Stimulated activated memory B cell treated with anti-CD40 and anti-IgM and Interleukin-4, amounts not matched to agents 10 μg/mL and 1 μg/mL and 100 μg/mL, for 72 hours (primary cell): ENCODE data around the gene SLX9.
"Not testable (repeated sequence)": the region's sequence is repeated elsewhere in the genome, so short reads cannot be mapped to it uniquely, and the experiment has no call there.

Experiments
- ATAC-seq: fragments of 150-1000 bp; cut with Tn5 transposase; 2 replicates; pipeline ENCODE4 v1.10.0; 2021
- H3K27ac Mint-ChIP-seq: one replicate; pipeline ENCODE4 v1.8.0; 2022; ENCODE audit warnings: mild to moderate bottlenecking, mixed read lengths
- H3K27me3 Mint-ChIP-seq: one replicate; pipeline ENCODE4 v1.8.0; 2022; ENCODE audit warnings: mixed read lengths
- H3K36me3 Mint-ChIP-seq: one replicate; pipeline ENCODE4 v1.8.0; 2022; ENCODE audit warnings: mixed read lengths
- H3K4me1 Mint-ChIP-seq: one replicate; pipeline ENCODE4 v1.8.0; 2022; ENCODE audit warnings: mixed read lengths
- H3K4me3 Mint-ChIP-seq: one replicate; pipeline ENCODE4 v1.8.0; 2022; ENCODE audit warnings: mild to moderate bottlenecking, moderate library complexity, mixed read lengths
- H3K9me3 Mint-ChIP-seq: one replicate; pipeline ENCODE4 v1.8.0; 2022; ENCODE audit warnings: mixed read lengths

The SLX9 gene

DNA sequence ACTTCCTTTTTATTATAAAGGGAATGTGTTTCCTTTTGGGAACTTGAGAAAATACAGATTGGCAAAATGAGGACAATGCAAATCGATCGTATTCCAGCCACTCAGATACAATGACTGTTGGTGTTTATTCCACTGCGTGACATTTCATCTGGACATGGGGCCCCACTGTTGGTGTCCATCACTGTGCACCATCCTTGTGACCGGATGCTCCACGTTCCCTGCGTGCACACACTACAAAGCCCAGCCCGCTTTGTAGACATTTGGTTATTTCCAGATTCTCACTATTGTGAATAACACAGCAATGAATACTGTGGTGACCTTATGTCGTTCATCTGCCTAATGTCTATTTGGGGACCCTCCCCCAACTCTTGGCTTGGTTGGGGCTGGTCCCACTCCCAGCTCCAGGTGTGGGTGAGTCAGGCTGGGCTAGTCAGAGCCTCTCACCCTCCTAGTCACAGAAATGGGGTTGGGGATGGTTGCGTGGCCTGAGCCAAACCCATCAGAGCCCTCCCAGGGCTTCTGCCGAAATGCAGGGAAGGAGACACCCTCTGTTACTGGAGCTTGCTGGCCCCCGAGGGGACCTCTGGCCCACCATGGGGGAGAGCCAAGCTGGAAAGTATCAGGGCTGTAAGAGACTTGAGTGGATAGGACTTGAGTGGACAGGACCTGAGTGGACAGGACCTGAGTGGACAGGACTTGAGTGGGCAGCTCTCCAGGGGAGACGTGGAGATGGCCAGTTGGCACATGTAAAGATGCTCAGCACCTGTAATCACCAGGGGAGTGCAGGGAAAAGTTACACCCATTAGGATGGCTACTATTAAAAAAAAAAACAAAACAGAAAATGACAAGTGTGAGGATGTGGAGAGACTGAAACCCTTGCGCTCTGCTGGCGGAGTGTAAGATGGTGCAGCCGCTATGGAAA, 77.5 kb downstream of the SLX9 start:
- H3K27me3 Mint-ChIP-seq = peaks cover 79% of the 10 kb centered on the region
- no peak for ATAC-seq
- peak overlapping the region; percentile 67 for H3K27ac Mint-ChIP-seq

DNA sequence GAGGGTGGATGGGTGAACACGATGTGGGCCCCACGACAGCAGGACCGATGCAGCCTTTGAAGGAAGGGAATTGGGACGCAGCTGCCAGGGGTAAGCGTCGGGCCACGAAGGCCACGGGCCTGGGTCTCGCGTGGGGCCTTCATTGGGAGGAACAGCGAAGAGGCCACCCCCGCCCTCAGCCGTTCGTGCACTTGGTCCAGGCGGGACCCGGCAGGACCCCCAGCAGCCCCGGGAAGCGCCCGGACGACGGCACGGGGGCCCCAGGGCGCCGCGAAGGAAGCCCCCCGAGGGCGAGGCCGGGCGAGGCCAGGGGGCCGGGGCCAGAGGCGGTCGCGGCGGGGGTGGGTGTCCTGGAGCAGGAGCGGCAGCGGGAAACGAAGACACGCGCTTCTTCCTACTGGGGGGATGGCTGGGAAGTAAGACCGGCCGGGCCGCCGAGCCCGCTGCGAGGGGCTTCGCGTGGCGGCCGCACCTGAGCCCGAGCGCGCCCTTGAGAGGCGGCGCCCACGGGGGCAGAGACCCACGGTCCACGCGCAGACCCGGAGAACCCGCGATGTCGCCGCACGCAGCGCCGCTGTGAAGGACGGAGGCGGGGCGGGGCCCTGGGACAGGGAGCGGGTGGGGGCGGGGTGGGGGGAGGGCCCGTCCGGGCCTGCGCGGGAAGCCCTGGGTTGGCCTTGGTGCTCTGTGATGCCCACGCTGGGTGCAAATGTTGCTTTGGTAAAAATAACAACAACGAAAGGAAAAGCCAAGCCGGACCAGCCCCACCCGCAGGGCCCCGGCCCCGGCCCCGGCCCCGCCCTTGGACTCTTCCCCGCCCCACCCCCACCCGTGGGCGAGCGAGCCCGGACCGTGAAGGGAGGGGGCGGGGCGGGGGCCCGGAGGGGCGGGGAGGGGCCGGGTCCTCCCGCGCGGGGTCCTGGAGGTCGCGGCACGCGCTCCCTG, 78.6 kb downstream of the SLX9 start:
- Mint-ChIP-seq H3K9me3 (peaks cover 8% of the 10 kb centered on the region), H3K4me3 (peak overlapping the region; percentile 78), H3K27me3 (peaks cover 68% of the 10 kb centered on the region), H3K36me3 (peaks cover 12% of the 10 kb centered on the region), H3K27ac (peak overlapping the region; percentile 67), H3K4me1 (peaks cover 22% of the 10 kb centered on the region)
- ATAC-seq = peak; percentile 42

More for the DNA sequence above, 77.5 kb downstream of the SLX9 start:
- Mint-ChIP-seq H3K9me3 (peaks cover 2% of the 10 kb centered on the region), H3K4me1 (peaks cover 30% of the 10 kb centered on the region), H3K36me3 (peaks cover 7% of the 10 kb centered on the region), H3K4me3 (peak overlapping the region; percentile 78)

DNA sequence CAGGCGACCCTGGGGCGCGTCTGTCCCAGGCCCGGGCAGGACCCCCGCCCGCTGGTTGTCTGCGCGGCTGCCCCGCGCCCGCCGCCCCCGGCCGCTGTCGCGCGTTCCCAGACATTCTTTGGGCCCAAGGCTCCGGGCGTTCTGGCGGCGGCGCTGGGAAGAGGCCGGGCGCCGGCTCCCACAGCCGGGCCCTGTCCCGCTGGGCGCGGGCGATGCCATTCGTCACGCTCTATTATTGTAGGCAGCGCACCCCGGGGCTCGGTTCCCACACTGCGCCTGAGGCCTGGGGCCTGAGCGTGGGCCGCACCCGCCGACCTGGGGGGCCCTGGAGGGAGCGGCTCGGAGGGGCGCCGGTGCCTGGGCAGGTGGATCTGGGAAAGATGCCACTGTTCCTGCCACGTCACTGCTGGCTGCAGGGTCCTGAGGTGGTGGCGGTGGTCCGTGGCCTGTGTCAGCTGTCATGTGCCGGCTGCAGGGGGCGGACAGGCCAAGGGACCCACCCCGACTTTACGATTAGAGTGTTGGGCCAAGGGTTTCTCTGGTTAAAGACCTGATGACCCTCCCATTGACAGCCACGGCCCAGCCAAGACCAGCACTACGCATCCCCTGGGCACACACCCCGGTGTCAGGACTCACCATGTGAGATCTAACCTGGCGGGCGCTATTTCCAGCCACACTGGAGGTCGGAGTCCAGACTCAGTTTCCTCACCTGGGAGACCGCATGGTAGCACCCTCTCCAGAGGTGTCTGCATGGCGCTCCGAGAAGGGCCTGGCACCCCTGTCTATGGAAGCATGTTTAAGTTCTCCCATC, 79.5 kb downstream of the SLX9 start:
- no peak overlapping the region for H3K27ac Mint-ChIP-seq
- ATAC-seq = peak; percentile 3
- H3K9me3 Mint-ChIP-seq = peaks cover 12% of the 10 kb centered on the region
- peaks cover 18% of the 10 kb centered on the region for H3K4me1 Mint-ChIP-seq
- peaks cover 59% of the 10 kb centered on the region for H3K27me3 Mint-ChIP-seq
- no peak overlapping the region for H3K4me3 Mint-ChIP-seq
- peaks cover 16% of the 10 kb centered on the region for H3K36me3 Mint-ChIP-seq

DNA sequence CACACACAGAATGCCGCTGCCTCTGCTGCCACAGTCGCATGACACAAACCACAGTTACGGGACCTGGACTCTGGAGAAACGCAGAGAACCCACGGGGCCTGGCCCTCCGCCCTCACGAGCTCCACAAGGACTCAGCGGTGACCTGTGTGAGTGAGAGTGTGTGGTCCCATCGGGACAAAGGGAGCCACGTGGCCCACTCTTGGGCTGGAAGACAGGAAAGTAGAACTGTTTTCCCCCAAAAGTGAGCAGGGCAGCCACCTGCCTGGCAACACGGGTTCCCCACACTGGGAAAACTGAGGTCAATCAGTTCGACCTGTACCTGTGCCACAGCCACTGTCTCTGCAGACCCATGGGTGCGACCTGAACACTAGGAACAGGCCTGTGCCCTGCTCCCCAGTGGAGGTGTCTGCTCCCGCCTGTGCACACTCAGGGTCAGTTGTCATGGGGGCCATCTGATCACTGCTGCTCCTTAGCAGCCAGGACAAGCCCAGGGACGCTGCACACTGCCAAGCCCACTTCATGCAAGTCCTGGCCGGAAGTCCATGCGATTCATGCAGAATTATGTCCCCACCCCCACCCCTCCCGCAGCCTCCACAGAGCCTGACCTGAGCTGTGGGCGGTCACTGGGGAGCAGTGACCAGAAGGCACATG, 80.2 kb downstream of the SLX9 start:
- ATAC-seq = no peak
- peaks cover 16% of the 10 kb centered on the region for H3K36me3 Mint-ChIP-seq
- H3K4me3 Mint-ChIP-seq = no peak overlapping the region
- peaks cover 17% of the 10 kb centered on the region for H3K9me3 Mint-ChIP-seq
- H3K27me3 Mint-ChIP-seq = peaks cover 51% of the 10 kb centered on the region
- peaks cover 11% of the 10 kb centered on the region for H3K4me1 Mint-ChIP-seq
- no peak overlapping the region for H3K27ac Mint-ChIP-seq

DNA sequence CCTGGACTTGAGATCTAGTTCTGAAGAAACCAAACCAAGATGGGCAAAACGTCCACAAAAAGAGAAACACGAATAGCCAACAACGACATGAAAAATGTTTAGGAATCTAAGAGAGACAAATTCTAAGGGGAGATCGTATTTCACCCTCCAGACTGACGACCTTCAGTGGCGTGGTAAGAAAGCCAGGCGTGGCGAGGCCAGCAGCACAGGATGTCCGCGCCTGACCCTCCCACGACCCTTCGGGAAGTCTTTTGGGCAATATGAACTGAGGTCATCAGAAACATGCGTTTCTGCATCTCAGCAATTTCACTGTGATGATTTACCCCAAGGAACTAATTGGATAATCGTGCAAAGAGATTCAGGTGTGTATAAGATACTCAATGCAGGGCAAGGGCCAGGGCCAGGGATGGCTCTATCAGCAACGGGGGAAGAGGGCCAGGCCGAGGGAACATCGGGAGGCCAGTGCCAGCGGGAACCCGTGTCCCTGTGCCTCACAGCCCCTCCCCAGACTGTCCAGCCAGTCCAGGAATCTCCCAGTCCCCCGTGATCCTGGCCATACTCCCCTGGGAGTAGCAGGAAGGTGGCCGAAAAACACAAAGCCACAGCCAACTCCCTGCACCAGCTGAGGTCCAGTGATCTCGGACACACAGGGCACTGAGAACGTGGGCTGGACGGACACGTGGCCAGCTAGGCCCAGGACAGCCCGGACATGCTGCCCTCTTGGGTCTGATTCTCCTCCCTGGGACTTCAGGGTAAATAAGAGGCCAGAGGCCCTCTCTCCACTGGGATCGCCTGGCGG, 81.0 kb downstream of the SLX9 start:
- peaks cover 45% of the 10 kb centered on the region for H3K27me3 Mint-ChIP-seq
- no peak overlapping the region for H3K4me3 Mint-ChIP-seq
- no peak for ATAC-seq
- H3K36me3 Mint-ChIP-seq = peaks cover 16% of the 10 kb centered on the region
- H3K4me1 Mint-ChIP-seq = peaks cover 10% of the 10 kb centered on the region
- peaks cover 18% of the 10 kb centered on the region for H3K9me3 Mint-ChIP-seq
- no peak overlapping the region for H3K27ac Mint-ChIP-seq

DNA sequence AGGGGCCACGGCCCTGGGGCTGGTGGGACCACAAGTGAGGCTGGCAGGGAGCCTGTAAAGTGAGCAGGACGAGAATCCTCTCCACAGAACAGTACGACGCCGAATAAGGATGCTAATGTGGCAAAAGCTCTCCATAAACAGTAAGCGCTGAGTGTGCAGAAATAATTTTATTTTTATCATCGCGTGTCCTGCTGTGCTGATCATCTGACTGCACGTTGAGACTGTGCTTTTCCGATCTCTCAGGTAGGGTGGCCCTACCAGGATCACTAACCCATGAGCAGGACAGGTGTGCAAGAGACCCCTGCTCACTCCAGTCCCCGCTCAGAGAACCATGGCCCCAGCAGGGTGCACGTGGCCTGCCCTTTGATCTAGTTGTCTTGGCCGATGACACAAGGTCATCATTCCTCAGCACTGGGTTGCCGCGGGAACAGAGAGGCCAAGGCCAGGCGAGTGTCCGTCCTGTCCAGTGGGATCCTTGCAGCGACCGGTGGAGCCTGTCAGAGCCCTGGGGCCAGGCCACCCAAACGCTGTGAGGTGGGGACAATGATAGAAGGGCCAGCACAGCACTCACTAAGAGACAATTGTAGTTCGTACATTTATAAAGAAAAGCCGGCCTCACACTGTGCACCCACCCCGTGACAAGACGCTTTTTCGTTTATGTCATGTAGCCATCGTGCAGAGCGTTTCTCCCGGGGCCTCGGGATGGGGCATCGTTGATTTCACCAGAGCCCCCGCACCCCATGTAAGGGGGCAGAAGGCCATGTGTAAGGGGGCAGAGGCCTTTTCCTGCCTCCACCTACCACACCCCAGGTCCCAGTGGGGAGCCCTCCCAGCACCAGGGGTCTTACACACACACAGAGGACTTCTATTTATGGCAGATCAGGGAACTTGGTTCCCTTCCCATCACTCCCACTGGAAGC, 81.9 kb downstream of the SLX9 start:
- Mint-ChIP-seq H3K36me3 (peaks cover 16% of the 10 kb centered on the region), H3K27ac (no peak overlapping the region), H3K9me3 (peaks cover 18% of the 10 kb centered on the region), H3K27me3 (peaks cover 45% of the 10 kb centered on the region), H3K4me1 (peaks cover 10% of the 10 kb centered on the region), H3K4me3 (no peak overlapping the region)
- no peak for ATAC-seq

DNA sequence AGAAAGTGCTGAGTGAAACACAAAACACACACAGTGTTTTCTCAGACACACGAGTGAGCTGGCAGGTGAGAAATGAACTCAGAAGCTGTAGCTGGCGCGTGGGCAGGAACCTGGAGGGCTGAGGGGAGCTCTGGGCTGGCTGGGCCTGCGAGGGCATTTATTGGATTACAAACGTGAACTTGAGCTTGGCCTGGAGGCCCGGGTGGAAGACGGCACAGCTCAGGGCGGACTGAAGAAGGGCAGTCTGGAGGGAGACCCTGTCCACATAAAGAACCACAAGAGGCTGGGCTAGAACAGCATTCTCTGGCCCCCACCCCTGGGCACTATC, 82.5 kb downstream of the SLX9 start:
- Mint-ChIP-seq H3K9me3 (peaks cover 18% of the 10 kb centered on the region), H3K27me3 (peaks cover 45% of the 10 kb centered on the region)

DNA sequence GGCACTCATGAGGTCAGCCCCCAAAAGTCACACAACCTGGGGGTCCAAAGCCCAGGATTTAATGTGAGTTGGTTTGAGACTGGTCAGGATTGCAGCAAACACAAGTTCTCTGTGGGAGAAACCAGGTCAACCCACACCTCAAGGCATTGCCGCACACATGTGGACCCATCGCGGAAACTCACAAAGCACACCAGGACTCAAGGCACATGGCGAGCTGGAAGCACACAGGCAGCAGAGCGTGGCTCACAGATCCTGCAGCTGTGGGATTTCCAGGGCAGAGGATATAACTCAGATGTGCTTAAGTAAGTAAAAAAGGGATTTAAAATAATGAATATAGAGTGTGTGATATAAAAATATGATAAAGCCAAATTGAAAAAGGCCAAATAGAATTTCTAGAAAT, 82.9 kb downstream of the SLX9 start:
- ATAC-seq = no peak
- Mint-ChIP-seq H3K4me1 (peaks cover 5% of the 10 kb centered on the region), H3K27me3 (peaks cover 43% of the 10 kb centered on the region), H3K4me3 (no peak overlapping the region), H3K27ac (no peak overlapping the region), H3K36me3 (peaks cover 12% of the 10 kb centered on the region), H3K9me3 (peaks cover 18% of the 10 kb centered on the region)

More for the DNA sequence above, 82.5 kb downstream of the SLX9 start:
- Mint-ChIP-seq H3K4me1 (peaks cover 9% of the 10 kb centered on the region), H3K4me3 (no peak overlapping the region), H3K27ac (no peak overlapping the region), H3K36me3 (peaks cover 16% of the 10 kb centered on the region)
- ATAC-seq = no peak

DNA sequence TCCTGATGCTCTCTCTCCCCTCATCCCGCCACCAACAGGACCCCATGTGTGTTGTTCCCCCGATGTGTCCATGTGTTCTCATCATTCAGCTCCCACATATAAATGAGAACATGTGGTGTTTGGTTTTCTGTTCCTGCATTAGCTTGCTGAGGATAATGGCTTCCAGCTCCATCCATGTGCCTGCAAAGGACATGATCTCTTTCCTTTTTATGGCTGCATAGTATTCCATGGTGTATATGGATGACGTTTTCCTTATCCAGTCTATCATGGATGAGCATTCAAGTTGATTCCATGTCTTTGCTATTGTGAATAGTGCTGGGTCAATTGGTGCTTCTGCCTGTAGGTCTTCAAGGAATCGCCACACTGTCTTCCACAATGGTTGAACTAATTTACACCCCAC, 84.7 kb downstream of the SLX9 start:
- peaks cover 18% of the 10 kb centered on the region for H3K9me3 Mint-ChIP-seq
- not testable (repeated sequence) for H3K27ac Mint-ChIP-seq, H3K4me1 Mint-ChIP-seq, ATAC-seq, H3K36me3 Mint-ChIP-seq, H3K4me3 Mint-ChIP-seq
- peaks cover 42% of the 10 kb centered on the region for H3K27me3 Mint-ChIP-seq

DNA sequence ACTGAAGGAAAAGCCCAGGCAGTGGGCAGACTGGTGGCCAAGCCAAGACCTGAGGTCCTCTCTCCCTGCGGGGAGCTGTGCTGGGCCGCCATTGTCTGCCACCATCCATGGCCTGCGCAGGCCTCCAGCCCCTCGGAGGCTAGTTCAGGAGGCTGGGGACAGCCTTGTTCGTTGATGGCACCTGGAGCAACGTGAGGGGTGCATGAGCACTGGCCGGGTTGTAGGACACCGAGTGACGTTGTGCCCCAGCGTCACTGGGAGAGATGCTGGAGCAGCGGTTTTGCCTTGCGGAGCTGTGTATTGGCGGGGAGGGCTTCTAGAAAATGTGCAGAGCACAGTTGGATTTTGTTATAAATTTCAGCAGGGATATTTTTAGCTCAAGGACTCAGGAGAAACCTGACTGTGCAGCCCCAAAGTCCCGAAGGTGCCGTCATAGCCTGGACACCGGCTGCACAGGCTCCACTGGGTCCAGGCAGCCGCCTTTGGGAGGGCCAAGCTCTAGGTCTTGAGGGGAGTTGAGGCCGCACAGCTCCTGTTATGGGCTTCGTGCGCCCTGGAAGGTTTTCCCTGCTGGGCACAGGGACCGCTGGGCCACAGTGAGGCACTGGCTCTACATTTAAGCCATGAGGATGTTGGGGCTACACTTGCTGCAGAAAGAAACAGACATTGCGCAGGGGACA, 86.4 kb downstream of the SLX9 start:
- peaks cover 45% of the 10 kb centered on the region for H3K27me3 Mint-ChIP-seq
- H3K4me3 Mint-ChIP-seq = no peak overlapping the region
- peaks cover 9% of the 10 kb centered on the region for H3K36me3 Mint-ChIP-seq
- no peak overlapping the region for H3K27ac Mint-ChIP-seq
- peaks cover 11% of the 10 kb centered on the region for H3K4me1 Mint-ChIP-seq
- H3K9me3 Mint-ChIP-seq = peaks cover 18% of the 10 kb centered on the region
- ATAC-seq = no peak
